H9 (cell line): ENCODE data around the gene HPCAL4. TPM values are rescaled to one million over a fixed set of nuclear protein-coding genes. Genes with fewer than 3 reads are reported as not detected.

Source experiments
- DNase-seq: peaks from one replicate; pipeline ENCODE4 v3.0.0-alpha.2; 2017
- H2AFZ ChIP-seq: one replicate; pipeline ENCODE4 v1.6.1; 2013; ENCODE audit warnings: mild to moderate bottlenecking, low read length, control low read depth, moderate library complexity
- H2AK5ac ChIP-seq: 2 replicates; pipeline ENCODE4 v1.6.1; 2013; ENCODE audit warnings: low read length, control low read depth, mixed read lengths; ENCODE audit not compliant: insufficient read length
- H2BK120ac ChIP-seq: one replicate; pipeline ENCODE4 v1.6.1; 2013; ENCODE audit warnings: low read depth, mild to moderate bottlenecking, low read length, control low read depth, inconsistent platforms; ENCODE audit not compliant: poor library complexity, severe bottlenecking
- H2BK12ac ChIP-seq: 2 replicates; pipeline ENCODE4 v1.6.1; 2013; ENCODE audit warnings: low read length, control low read depth, mixed read lengths, low read depth; ENCODE audit not compliant: insufficient read length
- H2BK15ac ChIP-seq: 2 replicates; pipeline ENCODE4 v1.6.1; 2013; ENCODE audit warnings: low read depth, low read length, control low read depth
- H2BK20ac ChIP-seq: one replicate; pipeline ENCODE4 v1.6.1; 2013; ENCODE audit warnings: low read depth, mild to moderate bottlenecking, low read length, control low read depth, inconsistent platforms; ENCODE audit not compliant: poor library complexity, severe bottlenecking
- H2BK5ac ChIP-seq: 2 replicates; pipeline ENCODE4 v1.6.1; 2013; ENCODE audit warnings: low read length, control low read depth, mixed read lengths; ENCODE audit not compliant: insufficient read length
- H3K14ac ChIP-seq: 2 replicates; pipeline ENCODE4 v1.6.1; 2013; ENCODE audit warnings: low read length, control low read depth; ENCODE audit not compliant: insufficient read depth
- H3K18ac ChIP-seq: 2 replicates; pipeline ENCODE4 v1.6.1; 2013; ENCODE audit warnings: low read depth, mild to moderate bottlenecking, mixed read lengths, low read length, control low read depth; ENCODE audit not compliant: insufficient read length
- H3K23ac ChIP-seq: 2 replicates; pipeline ENCODE4 v1.6.1; 2013; ENCODE audit warnings: low read length, control low read depth, mixed read lengths, low read depth; ENCODE audit not compliant: insufficient read length
- H3K23me2 ChIP-seq: 2 replicates; pipeline ENCODE4 v1.6.1; 2013; ENCODE audit warnings: low read depth, mild to moderate bottlenecking, mixed read lengths, low read length, control low read depth; ENCODE audit not compliant: insufficient read length, poor library complexity, severe bottlenecking
- H3K27ac ChIP-seq: 2 replicates; pipeline ENCODE4 v1.5.1; 2013; ENCODE audit warnings: low read length, control low read depth, mixed read lengths, low read depth; ENCODE audit not compliant: insufficient read length
- H3K27me3 ChIP-seq: 2 replicates; pipeline ENCODE4 v1.6.1; 2013; ENCODE audit warnings: low read length, control low read depth, inconsistent platforms; ENCODE audit not compliant: insufficient read depth
- H3K4ac ChIP-seq: 2 replicates; pipeline ENCODE4 v1.6.1; 2013; ENCODE audit warnings: low read depth, mild to moderate bottlenecking, control low read depth, inconsistent platforms, low read length, moderate library complexity
- H3K4me1 ChIP-seq: 2 replicates; pipeline ENCODE4 v1.6.1; 2013; ENCODE audit warnings: low read length, control low read depth, inconsistent platforms; ENCODE audit not compliant: insufficient read depth
- H3K4me2 ChIP-seq: 2 replicates; pipeline ENCODE4 v1.6.1; 2013; ENCODE audit warnings: low read length, control low read depth, mixed read lengths; ENCODE audit not compliant: insufficient read length, insufficient read depth
- H3K56ac ChIP-seq: 2 replicates; pipeline ENCODE4 v1.6.1; 2013; ENCODE audit warnings: low read depth, mild to moderate bottlenecking, mixed read lengths, low read length, control low read depth; ENCODE audit not compliant: insufficient read length
- H3K79me1 ChIP-seq: 2 replicates; pipeline ENCODE4 v1.6.1; 2013; ENCODE audit warnings: low read depth, mild to moderate bottlenecking, moderate library complexity, low read length, control low read depth, inconsistent platforms; ENCODE audit not compliant: insufficient read depth, poor library complexity, severe bottlenecking
- H3K79me2 ChIP-seq: 2 replicates; pipeline ENCODE4 v1.6.1; 2013; ENCODE audit warnings: low read length, control low read depth, inconsistent platforms; ENCODE audit not compliant: insufficient read depth
- H3K9ac ChIP-seq: 2 replicates; pipeline ENCODE4 v1.6.1; 2013; ENCODE audit warnings: low read length, control low read depth, mixed read lengths; ENCODE audit not compliant: insufficient read length; ENCODE audit errors: extremely low read depth
- H3K9me3 ChIP-seq: one replicate; pipeline ENCODE4 v1.6.1; 2013; ENCODE audit warnings: low read depth, low read length, inconsistent platforms; ENCODE audit not compliant: control insufficient read depth
- H3T11ph ChIP-seq: one replicate; pipeline ENCODE4 v1.6.1; 2013; ENCODE audit warnings: mild to moderate bottlenecking, low read length, control low read depth, inconsistent platforms
- H4K20me1 ChIP-seq: one replicate; pipeline ENCODE4 v1.6.1; 2013; ENCODE audit not compliant: control insufficient read depth, insufficient read length, insufficient read depth
- H4K5ac ChIP-seq: 2 replicates; pipeline ENCODE4 v1.6.1; 2013; ENCODE audit warnings: low read depth, mild to moderate bottlenecking, mixed read lengths, low read length, control low read depth; ENCODE audit not compliant: insufficient read length
- H4K8ac ChIP-seq: replicated peaks from 2 replicates; pipeline ENCODE4 v1.6.1; 2013; ENCODE audit warnings: low read length, control low read depth, mixed read lengths, low read depth; ENCODE audit not compliant: insufficient read length
- H4K91ac ChIP-seq: 2 replicates; pipeline ENCODE4 v1.6.1; 2013; ENCODE audit warnings: low read depth, mild to moderate bottlenecking, moderate library complexity, mixed read lengths, low read length, control low read depth; ENCODE audit not compliant: insufficient read length
- H3K27ac Mint-ChIP-seq, 3 experiments: 2 replicates in 2 of 3; 3 replicates in 1 of 3; pipeline ENCODE4 v1.8.0; 2020 to 2021; ENCODE audit warnings: mixed read lengths in 3 of 3, mild to moderate bottlenecking in 1 of 3, moderate library complexity in 1 of 3
- H3K27me3 Mint-ChIP-seq: 2 replicates; pipeline ENCODE4 v1.8.0; 2021; ENCODE audit warnings: low read depth, mild to moderate bottlenecking, moderate library complexity, mixed read lengths
- H3K36me3 Mint-ChIP-seq, 3 experiments: 2 replicates in 2 of 3; 3 replicates in 1 of 3; pipeline ENCODE4 v1.8.0; 2020 to 2021; ENCODE audit warnings: low read depth in 3 of 3, mixed read lengths in 3 of 3; ENCODE audit not compliant: insufficient read depth in 1 of 3
- H3K4me1 Mint-ChIP-seq, 2 experiments: 2 replicates each; pipeline ENCODE4 v1.8.0; 2020; ENCODE audit warnings: mixed read lengths in 2 of 2
- H3K4me3 Mint-ChIP-seq, 2 experiments: 2 replicates in 1 of 2; 3 replicates in 1 of 2; pipeline ENCODE4 v1.8.0; 2020 to 2021; ENCODE audit warnings: mild to moderate bottlenecking in 2 of 2, mixed read lengths in 2 of 2, moderate library complexity in 1 of 2
- H3K9me3 Mint-ChIP-seq, 2 experiments: 2 replicates in 1 of 2; 3 replicates in 1 of 2; pipeline ENCODE4 v1.8.0; 2020; ENCODE audit warnings: mild to moderate bottlenecking in 2 of 2, mixed read lengths in 2 of 2, moderate library complexity in 1 of 2
- WGBS: extraction: QIAGEN DNeasy Blood & Tissue Kit; methylation state at CpG from one replicate; pipeline ENCODE4 v1.1.7; 2013; ENCODE audit warnings: missing lambda C conversion rate, low lambda C conversion rate, mixed read lengths; ENCODE audit not compliant: insufficient read length; ENCODE audit errors: extremely low coverage; 5-methylcytosine and 5-hydroxymethylcytosine counted together
- total RNA-seq: library from RNA; stranded (reverse); gene quantifications from 2 replicates; pipeline ENCODE4 v1.2.1, GENCODE V29; 2021
- TF ChIP-seq, protein P1 (sequence below): fragments of 200-600 bp; sonication (generic); conservative IDR thresholded peaks from 3 replicates; pipeline ENCODE4 v1.8.0; 2021; ENCODE audit warnings: antibody characterized with exemption, mild to moderate bottlenecking

The HPCAL4 gene
- total RNA-seq, 1 experiment from 2014 or later = 0.15 TPM

DNA sequence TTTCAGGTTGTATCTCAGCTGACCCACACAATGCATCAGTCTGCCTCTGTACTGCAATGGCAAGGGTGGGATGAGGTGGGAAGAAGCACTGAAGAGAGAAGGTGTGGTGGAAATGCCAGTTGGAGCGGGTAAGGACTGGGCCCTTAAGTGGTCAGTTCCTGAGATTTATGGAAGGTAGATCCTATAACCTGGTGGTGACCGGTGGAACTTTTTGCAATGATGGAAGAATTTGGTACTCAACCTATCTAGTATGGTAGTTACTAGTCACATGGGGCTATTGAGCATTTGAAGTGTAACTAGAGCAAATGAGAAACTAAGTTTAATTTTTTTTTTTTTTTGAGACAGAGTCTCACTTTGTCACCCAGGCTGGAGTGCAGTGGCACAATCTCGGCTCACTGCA lies 8.2 kb upstream of the HPCAL4 start:
- WGBS = no CpG with 5 or more reads among the region's 3 CpGs
- Histone ChIP-seq H4K5ac (no peak overlapping the region), H3K14ac (no peak overlapping the region), H3K79me2 (no peaks in the 10 kb centered on the region), H4K20me1 (no peaks in the 10 kb centered on the region), H3K4ac (no peak overlapping the region), H2AFZ (no peak overlapping the region), H3K4me1 (peaks cover 8% of the 10 kb centered on the region; the same call in 1 of the 2 replicates), H4K8ac (no peak overlapping the region), H2BK5ac (no peak overlapping the region), H3K18ac (no peak overlapping the region), H3K9me3 (no peaks in the 10 kb centered on the region), H3K4me2 (no peak overlapping the region), H4K91ac (no peak overlapping the region), H3K56ac (no peak overlapping the region), H3K27ac (no peak overlapping the region), H3K27me3 (peaks cover 51% of the 10 kb centered on the region), H2BK15ac (no peak overlapping the region), H2AK5ac (no peak overlapping the region), H2BK120ac (no peak overlapping the region), H3K79me1 (no peaks in the 10 kb centered on the region), H3T11ph (no peak overlapping the region), H2BK20ac (no peak overlapping the region), H3K23me2 (no peaks in the 10 kb centered on the region), H3K23ac (no peak overlapping the region), H2BK12ac (no peak overlapping the region), H3K9ac (no peak overlapping the region)
- Mint-ChIP-seq H3K36me3 (no peaks in the 10 kb centered on the region), H3K4me3 (no peak overlapping the region), H3K27ac (no peak overlapping the region), H3K9me3 (no peaks in the 10 kb centered on the region), H3K27me3 (peaks cover 99% of the 10 kb centered on the region), H3K4me1 (peaks cover 24 to 29% of the 10 kb centered on the region in 2 experiments)
- DNase-seq = no peak
- TF ChIP-seq, protein P1, sequence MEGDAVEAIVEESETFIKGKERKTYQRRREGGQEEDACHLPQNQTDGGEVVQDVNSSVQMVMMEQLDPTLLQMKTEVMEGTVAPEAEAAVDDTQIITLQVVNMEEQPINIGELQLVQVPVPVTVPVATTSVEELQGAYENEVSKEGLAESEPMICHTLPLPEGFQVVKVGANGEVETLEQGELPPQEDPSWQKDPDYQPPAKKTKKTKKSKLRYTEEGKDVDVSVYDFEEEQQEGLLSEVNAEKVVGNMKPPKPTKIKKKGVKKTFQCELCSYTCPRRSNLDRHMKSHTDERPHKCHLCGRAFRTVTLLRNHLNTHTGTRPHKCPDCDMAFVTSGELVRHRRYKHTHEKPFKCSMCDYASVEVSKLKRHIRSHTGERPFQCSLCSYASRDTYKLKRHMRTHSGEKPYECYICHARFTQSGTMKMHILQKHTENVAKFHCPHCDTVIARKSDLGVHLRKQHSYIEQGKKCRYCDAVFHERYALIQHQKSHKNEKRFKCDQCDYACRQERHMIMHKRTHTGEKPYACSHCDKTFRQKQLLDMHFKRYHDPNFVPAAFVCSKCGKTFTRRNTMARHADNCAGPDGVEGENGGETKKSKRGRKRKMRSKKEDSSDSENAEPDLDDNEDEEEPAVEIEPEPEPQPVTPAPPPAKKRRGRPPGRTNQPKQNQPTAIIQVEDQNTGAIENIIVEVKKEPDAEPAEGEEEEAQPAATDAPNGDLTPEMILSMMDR = peak; percentile 39; the same call in 1 of the 3 replicates
